Lower leg skin (tissue), 3 donors: ENCODE results near the gene WDR1.

Experiments
- POLR2A ChIP-seq, 2 donors: fragments of 450-650 bp; IDR thresholded peaks; one replicate each; pipeline ENCODE4 v1.6.1; 2016 to 2017; ENCODE audit warnings: antibody characterized with exemption in 2 of 2, mild to moderate bottlenecking in 1 of 2, moderate library complexity in 1 of 2
- TF ChIP-seq, protein P1 (sequence below), 3 donors: fragments of 450-650 bp; IDR thresholded peaks; one replicate each; pipeline ENCODE4 v1.5.1; 2016; ENCODE audit warnings: antibody characterized with exemption in 3 of 3, mild to moderate bottlenecking in 3 of 3, moderate library complexity in 2 of 3

DNA sequence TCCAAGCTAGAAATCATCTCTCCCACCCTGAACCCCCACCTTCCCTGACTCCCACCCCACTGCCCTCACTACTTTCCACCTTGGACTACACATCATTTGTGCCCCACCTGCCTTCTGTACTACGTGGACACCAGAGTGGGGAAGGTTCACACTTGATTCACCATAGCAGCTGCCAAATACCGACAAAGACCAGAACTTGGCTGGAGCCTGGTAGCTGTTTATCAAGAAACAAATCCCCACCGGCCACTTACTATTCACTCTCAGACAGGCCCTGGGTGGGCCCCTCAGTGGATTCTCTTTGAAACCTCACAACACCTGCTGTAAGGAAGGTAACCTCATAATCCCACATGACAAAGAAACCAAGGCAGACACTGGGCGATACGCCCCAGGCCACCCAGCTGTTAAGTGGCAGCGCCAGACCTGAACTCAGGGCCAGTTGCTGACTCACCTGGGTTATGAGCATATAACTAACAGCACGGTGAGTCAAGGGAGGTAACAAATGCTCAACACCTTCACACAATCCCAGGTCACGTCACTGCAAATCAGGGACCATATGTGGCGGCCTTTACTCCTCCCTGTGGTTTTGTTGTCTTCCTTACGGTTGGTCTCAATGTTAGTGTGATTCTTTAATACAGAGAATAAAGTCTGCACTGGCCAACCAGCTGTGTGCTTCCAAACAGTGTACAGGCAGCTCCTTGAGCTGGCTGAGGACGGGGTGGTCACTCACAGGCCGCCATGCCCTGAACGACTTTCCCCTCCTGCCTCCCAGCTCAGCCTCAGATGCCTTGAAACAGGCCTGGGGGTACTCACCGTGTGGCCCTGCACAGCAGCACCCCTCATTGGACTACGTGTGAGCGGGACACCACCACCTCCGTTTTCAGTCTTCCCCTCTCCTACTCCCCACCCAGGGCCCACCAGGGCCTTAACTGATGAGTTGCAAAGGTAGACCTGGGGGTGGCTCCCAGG is 7.5 kb downstream of the WDR1 start:
- TF ChIP-seq, protein P1, sequence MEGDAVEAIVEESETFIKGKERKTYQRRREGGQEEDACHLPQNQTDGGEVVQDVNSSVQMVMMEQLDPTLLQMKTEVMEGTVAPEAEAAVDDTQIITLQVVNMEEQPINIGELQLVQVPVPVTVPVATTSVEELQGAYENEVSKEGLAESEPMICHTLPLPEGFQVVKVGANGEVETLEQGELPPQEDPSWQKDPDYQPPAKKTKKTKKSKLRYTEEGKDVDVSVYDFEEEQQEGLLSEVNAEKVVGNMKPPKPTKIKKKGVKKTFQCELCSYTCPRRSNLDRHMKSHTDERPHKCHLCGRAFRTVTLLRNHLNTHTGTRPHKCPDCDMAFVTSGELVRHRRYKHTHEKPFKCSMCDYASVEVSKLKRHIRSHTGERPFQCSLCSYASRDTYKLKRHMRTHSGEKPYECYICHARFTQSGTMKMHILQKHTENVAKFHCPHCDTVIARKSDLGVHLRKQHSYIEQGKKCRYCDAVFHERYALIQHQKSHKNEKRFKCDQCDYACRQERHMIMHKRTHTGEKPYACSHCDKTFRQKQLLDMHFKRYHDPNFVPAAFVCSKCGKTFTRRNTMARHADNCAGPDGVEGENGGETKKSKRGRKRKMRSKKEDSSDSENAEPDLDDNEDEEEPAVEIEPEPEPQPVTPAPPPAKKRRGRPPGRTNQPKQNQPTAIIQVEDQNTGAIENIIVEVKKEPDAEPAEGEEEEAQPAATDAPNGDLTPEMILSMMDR (IDR thresholded peaks at IDR 0.05): no peak
- no peak for TF ChIP-seq POLR2A (IDR thresholded peaks at IDR 0.05)
